ENCODE measurements around the gene ZNF318.
A peak's percentile ranks its signal among the peaks of the same experiment; 100 is the strongest.
"Not testable (repeated sequence)": the region's sequence is repeated elsewhere in the genome, so short reads cannot be mapped to it uniquely, and the experiment has no call there.

ZNF318 gene

GRCh38 chr6:43336382-43336781, 33.1 kb downstream of the ZNF318 start:
- no peak for DNase-seq

GRCh38 chr6:43335469-43335868, 34.0 kb downstream of the ZNF318 start:
- no peak for DNase-seq

- peak; percentile 3 to 69 for DNase-seq
Observed at GRCh38 chr6:43334466-43335095, 34.9 kb downstream of the ZNF318 start.

- no peak for DNase-seq
Observed at GRCh38 chr6:43331891-43332290, 37.6 kb downstream of the ZNF318 start.

GRCh38 chr6:43331470-43331869, 38.0 kb downstream of the ZNF318 start:
- no peak for DNase-seq

GRCh38 chr6:43328528-43328927, 40.9 kb downstream of the ZNF318 start:
- DNase-seq, result no peak

GRCh38 chr6:43325876-43326275, 43.6 kb downstream of the ZNF318 start:
- no peak for DNase-seq

- DNase-seq, result no peak
Observed at GRCh38 chr6:43318011-43318410, 51.4 kb downstream of the ZNF318 start.

GRCh38 chr6:43313813-43314212, 55.6 kb downstream of the ZNF318 start:
- no peak for DNase-seq

- no peak for DNase-seq
Observed at GRCh38 chr6:43311666-43312065, 57.8 kb downstream of the ZNF318 start.

GRCh38 chr6:43310624-43311023, 58.8 kb downstream of the ZNF318 start:
- no peak for DNase-seq

- DNase-seq, result no peak
Observed at GRCh38 chr6:43310134-43310533, 59.3 kb downstream of the ZNF318 start.

GRCh38 chr6:43308990-43309477, 60.4 kb downstream of the ZNF318 start:
- DNase-seq, result no peak

- peak; percentile 2 to 20 for DNase-seq
Observed at GRCh38 chr6:43308101-43308989, 61.1 kb downstream of the ZNF318 start, which contains the start of gene CRIP3. TSS of gene CRIP3 (minus strand) at chr6:43308826. CDS start at chr6:43308792, 34 bp downstream.

- no peak for DNase-seq
Observed at GRCh38 chr6:43307451-43308100, 61.9 kb downstream of the ZNF318 start.

- DNase-seq, result no peak
Observed at GRCh38 chr6:43306086-43306485, 63.4 kb downstream of the ZNF318 start.

GRCh38 chr6:43304882-43305281, 64.6 kb downstream of the ZNF318 start:
- DNase-seq, result no peak

- DNase-seq, result no peak
Observed at GRCh38 chr6:43304361-43304760, 65.1 kb downstream of the ZNF318 start.

- DNase-seq, result no peak
Observed at GRCh38 chr6:43303751-43304331, 65.6 kb downstream of the ZNF318 start.

- not testable (repeated sequence) for DNase-seq
Observed at GRCh38 chr6:43303006-43303405, 66.4 kb downstream of the ZNF318 start.

- DNase-seq, result no peak
Observed at GRCh38 chr6:43302126-43302525, 67.3 kb downstream of the ZNF318 start.

GRCh38 chr6:43301081-43301870, 68.2 kb downstream of the ZNF318 start:
- no peak for DNase-seq
